Smooth muscle cell (in vitro differentiated cells): Measurements from ENCODE around the gene BCL11A. TPM values are rescaled to one million over a fixed set of nuclear protein-coding genes. Genes with fewer than 3 reads are reported as not detected.

Experiments
- DNase-seq: peaks from one replicate; lab custom pipeline; 2025; ENCODE audit not compliant: unreplicated experiment; lab: John Stamatoyannopoulos, UW
- H2AFZ ChIP-seq: fragments of 200-600 bp; sonication (generic); 2 replicates; pipeline ENCODE4 v1.6.0; 2016; ENCODE audit warnings: antibody characterized with exemption, low read depth, mild to moderate bottlenecking
- H3F3A ChIP-seq: fragments of 200-600 bp; sonication (generic); 2 replicates; pipeline ENCODE4 v1.6.0; 2017; ENCODE audit warnings: antibody characterized with exemption, low read depth
- H3K27ac ChIP-seq: fragments of 200-600 bp; sonication (generic); 2 replicates; pipeline ENCODE4 v1.5.1; 2016; ENCODE audit warnings: low read depth, mild to moderate bottlenecking
- H3K27me3 ChIP-seq: fragments of 200-600 bp; sonication (generic); 2 replicates; pipeline ENCODE4 v1.6.1; 2016; ENCODE audit warnings: low read depth, mild to moderate bottlenecking
- H3K36me3 ChIP-seq: fragments of 200-600 bp; sonication (generic); 2 replicates; pipeline ENCODE4 v1.5.1; 2016; ENCODE audit warnings: low read depth
- H3K4me1 ChIP-seq: fragments of 200-600 bp; sonication (generic); 2 replicates; pipeline ENCODE4 v1.5.1; 2016; ENCODE audit warnings: low read depth
- H3K4me2 ChIP-seq: fragments of 200-600 bp; sonication (generic); 2 replicates; pipeline ENCODE4 v1.6.0; 2016; ENCODE audit warnings: mild to moderate bottlenecking
- H3K4me3 ChIP-seq: fragments of 200-600 bp; sonication (generic); 2 replicates; pipeline ENCODE4 v1.5.1; 2016; ENCODE audit warnings: mild to moderate bottlenecking
- H3K79me2 ChIP-seq: fragments of 200-600 bp; sonication (generic); 2 replicates; pipeline ENCODE4 v1.6.0; 2016; ENCODE audit warnings: low read depth, mild to moderate bottlenecking
- H3K9ac ChIP-seq: fragments of 200-600 bp; sonication (generic); 2 replicates; pipeline ENCODE4 v1.6.0; 2016; ENCODE audit warnings: low read depth
- H3K9me3 ChIP-seq: fragments of 200-600 bp; sonication (generic); replicated peaks from 2 replicates; pipeline ENCODE4 v1.5.1; 2016; ENCODE audit warnings: low read depth
- H4K20me1 ChIP-seq: fragments of 200-600 bp; sonication (generic); 2 replicates; pipeline ENCODE4 v1.6.0; 2016; ENCODE audit warnings: low read depth
- CTCF ChIP-seq: fragments of 200-600 bp; sonication (generic); IDR thresholded peaks from 2 replicates; pipeline ENCODE4 v1.5.1; 2017; ENCODE audit warnings: borderline replicate concordance, mild to moderate bottlenecking, antibody characterized with exemption; ENCODE audit not compliant: insufficient read depth, poor library complexity, severe bottlenecking
- WGBS: methylation state at CpG from one replicate; pipeline ENCODE4 v1.1.7; 2016; ENCODE audit warnings: low lambda C conversion rate; 5-methylcytosine and 5-hydroxymethylcytosine counted together
- polyA plus RNA-seq: library from polyadenylated mRNA; unstranded; fragments of >200 nt; fragmentation: Nextera tagmentation; extraction: Ambion mirVana; gene quantifications from 2 replicates; pipeline ENCODE4 v1.2.1, GENCODE V29; 2016
- total RNA-seq: library from RNA; depleted of rRNA; stranded (reverse); fragments of >200 nt; gene quantifications from 2 replicates; pipeline ENCODE4 v1.2.3, GENCODE V29; 2014

Gene BCL11A
- total and polyA plus RNA-seq, 2 experiments from 2014 or later: 15.8 to 20.0 TPM

- Histone ChIP-seq H3K9me3 (no peaks in the 10 kb centered on the region), H3K27ac (no peak overlapping the region), H3K36me3 (no peaks in the 10 kb centered on the region), H3K4me2 (peak overlapping the region; percentile 97), H3K79me2 (peaks cover 72% of the 10 kb centered on the region), H3K4me1 (peaks cover 23% of the 10 kb centered on the region), H4K20me1 (peaks cover 86% of the 10 kb centered on the region), H2AFZ (no peak overlapping the region), H3K27me3 (no peaks in the 10 kb centered on the region), H3K4me3 (peak overlapping the region; percentile 74), H3F3A (peaks cover 10% of the 10 kb centered on the region), H3K9ac (no peak overlapping the region)
- TF ChIP-seq CTCF: no peak
- DNase-seq: no peak
These were observed 5.6 kb downstream of the BCL11A start for GRCh38 chr2:60547841-60548240.

- H3K9ac ChIP-seq: no peak overlapping the region
- peaks cover 15% of the 10 kb centered on the region for H3K4me1 ChIP-seq
- H3K9me3 ChIP-seq: no peaks in the 10 kb centered on the region
- no peak overlapping the region for H3K4me3 ChIP-seq
- no peak overlapping the region for H3K27ac ChIP-seq
- no peak for TF ChIP-seq CTCF
- no peaks in the 10 kb centered on the region for H3K36me3 ChIP-seq
- peak overlapping the region; percentile 97 for H3K4me2 ChIP-seq
- H3K27me3 ChIP-seq: no peaks in the 10 kb centered on the region
- H2AFZ ChIP-seq: no peak overlapping the region
- peaks cover 71% of the 10 kb centered on the region for H3K79me2 ChIP-seq
- DNase-seq: no peak
- peaks cover 81% of the 10 kb centered on the region for H4K20me1 ChIP-seq
- H3F3A ChIP-seq: peaks cover 10% of the 10 kb centered on the region
- 87% methylated on average over 6 of the region's 6 CpGs for WGBS
These were observed 6.6 kb downstream of the BCL11A start for GRCh38 chr2:60546756-60547420.

- TF ChIP-seq CTCF: no peak
- H3K4me2 ChIP-seq: peak overlapping the region; percentile 60
- peaks cover 5% of the 10 kb centered on the region for H3F3A ChIP-seq
- H3K36me3 ChIP-seq: no peaks in the 10 kb centered on the region
- H3K4me1 ChIP-seq: peaks cover 17% of the 10 kb centered on the region
- peaks cover 73% of the 10 kb centered on the region for H3K79me2 ChIP-seq
- 4% methylated on average over 9 of the region's 9 CpGs for WGBS
- H3K27ac ChIP-seq: peak overlapping the region; percentile 53
- H2AFZ ChIP-seq: no peak overlapping the region
- no peak for DNase-seq
- no peak overlapping the region for H3K4me3 ChIP-seq
- H3K9me3 ChIP-seq: no peaks in the 10 kb centered on the region
- H3K9ac ChIP-seq: no peak overlapping the region
- H4K20me1 ChIP-seq: peaks cover 81% of the 10 kb centered on the region
- H3K27me3 ChIP-seq: no peaks in the 10 kb centered on the region
These were observed 8.4 kb downstream of the BCL11A start for GRCh38 chr2:60544954-60545560.

GRCh38 chr2:60544062-60544461 lies 9.4 kb downstream of the BCL11A start:
- no peaks in the 10 kb centered on the region for H3K36me3 ChIP-seq
- H2AFZ ChIP-seq: no peak overlapping the region
- H3K4me2 ChIP-seq: peak overlapping the region; percentile 60
- peaks cover 73% of the 10 kb centered on the region for H3K79me2 ChIP-seq
- H3K27me3 ChIP-seq: no peaks in the 10 kb centered on the region
- peaks cover 5% of the 10 kb centered on the region for H3F3A ChIP-seq
- H3K4me1 ChIP-seq: peaks cover 22% of the 10 kb centered on the region
- peaks cover 79% of the 10 kb centered on the region for H4K20me1 ChIP-seq
- no peak overlapping the region for H3K4me3 ChIP-seq
- peak overlapping the region; percentile 53 for H3K27ac ChIP-seq
- no peak overlapping the region for H3K9ac ChIP-seq
- 27% methylated on average over 7 of the region's 7 CpGs for WGBS
- no peak for DNase-seq
- no peak for TF ChIP-seq CTCF
- no peaks in the 10 kb centered on the region for H3K9me3 ChIP-seq
